Subcutaneous adipose tissue (tissue), 4 donors: ENCODE results near the gene CCT5. TPM values are rescaled to one million over a fixed set of nuclear protein-coding genes. Genes with fewer than 3 reads are reported as not detected.

Experiments
- total RNA-seq, 4 donors: library from RNA; depleted of rRNA; stranded (reverse); fragments of >200 nt; gene quantifications; one replicate each; pipeline ENCODE4 v1.1.0, GENCODE V29; 2016
- TF ChIP-seq, protein P1 (sequence below): fragments of 450-650 bp; IDR thresholded peaks from one replicate; pipeline ENCODE4 v1.5.1; 2016; ENCODE audit warnings: low read depth, mild to moderate bottlenecking, control low read depth, antibody characterized with exemption, moderate library complexity

Gene CCT5
- total RNA-seq, 4 donors from 2014 or later: 130 to 187 (median 153) TPM

DNA sequence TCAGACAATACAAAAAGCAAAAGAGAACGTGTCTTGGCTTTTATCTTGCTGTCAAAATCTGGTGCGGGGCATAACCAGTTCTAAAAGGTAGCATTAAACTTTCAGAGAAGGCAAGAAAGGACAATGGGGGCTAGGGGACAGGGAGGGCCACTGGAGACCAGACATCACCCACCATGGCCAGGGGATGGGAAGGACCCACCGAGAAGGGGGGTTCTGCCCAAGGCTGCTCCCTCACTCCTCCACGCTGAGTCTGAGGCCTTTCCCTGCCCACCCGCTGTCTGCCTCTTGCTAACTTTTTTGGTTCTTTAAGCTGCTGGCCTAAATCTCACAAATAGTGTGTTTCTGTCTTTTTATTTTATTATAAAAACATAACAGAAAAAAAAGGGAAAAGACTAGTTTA is 34.0 kb upstream of the CCT5 start:
- TF ChIP-seq, protein P1, sequence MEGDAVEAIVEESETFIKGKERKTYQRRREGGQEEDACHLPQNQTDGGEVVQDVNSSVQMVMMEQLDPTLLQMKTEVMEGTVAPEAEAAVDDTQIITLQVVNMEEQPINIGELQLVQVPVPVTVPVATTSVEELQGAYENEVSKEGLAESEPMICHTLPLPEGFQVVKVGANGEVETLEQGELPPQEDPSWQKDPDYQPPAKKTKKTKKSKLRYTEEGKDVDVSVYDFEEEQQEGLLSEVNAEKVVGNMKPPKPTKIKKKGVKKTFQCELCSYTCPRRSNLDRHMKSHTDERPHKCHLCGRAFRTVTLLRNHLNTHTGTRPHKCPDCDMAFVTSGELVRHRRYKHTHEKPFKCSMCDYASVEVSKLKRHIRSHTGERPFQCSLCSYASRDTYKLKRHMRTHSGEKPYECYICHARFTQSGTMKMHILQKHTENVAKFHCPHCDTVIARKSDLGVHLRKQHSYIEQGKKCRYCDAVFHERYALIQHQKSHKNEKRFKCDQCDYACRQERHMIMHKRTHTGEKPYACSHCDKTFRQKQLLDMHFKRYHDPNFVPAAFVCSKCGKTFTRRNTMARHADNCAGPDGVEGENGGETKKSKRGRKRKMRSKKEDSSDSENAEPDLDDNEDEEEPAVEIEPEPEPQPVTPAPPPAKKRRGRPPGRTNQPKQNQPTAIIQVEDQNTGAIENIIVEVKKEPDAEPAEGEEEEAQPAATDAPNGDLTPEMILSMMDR: no peak

DNA sequence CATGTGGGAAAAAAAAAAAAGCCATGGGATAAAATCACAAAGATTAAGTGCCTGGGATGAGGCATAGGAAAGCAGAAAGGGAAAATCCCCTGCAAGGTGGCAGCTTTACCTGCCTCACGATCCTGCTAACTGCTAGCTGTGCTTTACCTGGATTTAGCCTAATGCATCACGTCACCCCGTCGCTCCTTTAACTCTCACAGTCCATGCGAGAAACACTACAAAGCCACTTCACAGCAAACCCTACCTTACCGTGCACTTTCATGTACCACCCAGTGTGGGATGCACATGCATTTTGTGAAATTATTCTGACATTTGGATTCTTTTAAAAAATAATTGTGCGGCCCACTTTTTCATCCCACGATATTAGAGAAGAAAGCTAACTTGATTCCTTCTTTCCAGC is 31.4 kb upstream of the CCT5 start:
- TF ChIP-seq, protein P1: no peak

DNA sequence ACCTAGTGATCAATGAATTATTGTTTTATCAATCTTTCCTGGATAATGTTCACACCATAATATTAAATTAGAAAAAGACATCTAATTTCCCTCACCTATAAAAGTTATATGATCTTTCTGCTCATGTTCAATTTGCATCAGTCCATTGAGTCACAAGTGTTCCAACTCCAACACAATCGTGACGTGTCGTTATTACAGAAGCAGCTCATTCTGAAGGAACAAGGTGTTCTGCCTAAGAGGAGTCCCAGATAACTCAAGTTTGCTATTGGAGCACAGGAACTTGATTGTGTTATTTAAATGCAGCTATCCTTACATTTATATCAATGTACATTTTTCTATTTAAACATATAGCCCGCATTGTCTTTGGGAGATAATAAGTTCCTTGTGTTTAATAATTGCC is 31.0 kb upstream of the CCT5 start:
- TF ChIP-seq, protein P1: no peak

DNA sequence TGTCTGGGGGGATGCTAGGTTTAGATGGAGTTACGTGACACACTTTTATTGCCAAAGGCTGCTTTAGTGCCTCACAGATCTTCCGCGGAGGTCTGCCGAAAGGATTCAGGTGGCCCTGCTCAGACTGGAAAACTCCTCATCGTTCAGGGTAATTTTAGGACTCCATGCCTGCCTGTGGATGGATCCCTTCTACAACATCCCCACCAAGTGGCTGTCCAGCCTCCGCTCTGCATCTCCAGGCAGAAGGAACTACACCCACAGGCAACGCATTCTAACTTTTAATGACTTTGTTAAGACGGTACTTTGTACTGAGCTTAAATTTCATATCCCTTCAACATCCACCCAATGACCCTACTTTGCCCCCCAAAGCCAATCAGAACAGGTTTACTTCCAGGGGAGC is 29.8 kb upstream of the CCT5 start:
- TF ChIP-seq, protein P1: no peak

DNA sequence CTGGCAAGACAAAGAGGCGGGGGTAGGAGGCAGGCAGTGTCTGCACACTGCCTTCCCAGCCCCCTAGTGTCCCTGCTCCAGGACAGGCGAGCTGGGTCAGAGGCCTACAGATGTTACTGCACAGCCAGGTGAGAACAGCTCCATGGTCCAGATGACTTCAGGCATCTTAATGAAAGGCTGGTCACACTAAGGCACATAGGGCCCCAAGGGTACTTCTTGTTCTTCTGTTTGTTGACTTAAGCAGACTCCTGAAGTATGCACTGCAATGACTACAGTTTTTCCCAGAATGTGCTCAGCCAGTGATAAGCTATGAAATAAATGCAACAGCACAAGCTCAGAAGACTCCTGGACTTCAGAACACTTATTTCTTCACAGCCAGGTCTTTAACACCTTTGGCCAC is 27.8 kb upstream of the CCT5 start:
- TF ChIP-seq, protein P1: no peak

DNA sequence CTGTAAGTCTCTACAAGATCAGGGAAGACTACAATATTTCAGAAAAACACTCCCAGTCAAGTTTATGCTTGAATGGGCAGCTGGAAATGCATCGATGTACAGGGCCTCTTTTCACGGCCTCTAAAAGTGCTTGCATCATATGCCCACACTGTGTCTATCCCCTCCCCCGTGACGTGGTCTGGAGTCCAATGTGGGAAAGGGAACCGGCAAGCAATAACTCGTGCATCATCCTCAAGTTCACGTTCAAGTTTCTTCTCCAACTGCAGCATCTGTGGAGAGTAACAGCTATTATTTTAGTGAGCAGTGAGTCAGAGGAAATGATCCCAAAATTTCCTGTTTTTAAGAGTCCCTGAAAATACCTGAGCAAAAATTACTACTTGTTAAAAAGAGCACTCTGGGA is 22.7 kb upstream of the CCT5 start:
- TF ChIP-seq, protein P1: no peak

DNA sequence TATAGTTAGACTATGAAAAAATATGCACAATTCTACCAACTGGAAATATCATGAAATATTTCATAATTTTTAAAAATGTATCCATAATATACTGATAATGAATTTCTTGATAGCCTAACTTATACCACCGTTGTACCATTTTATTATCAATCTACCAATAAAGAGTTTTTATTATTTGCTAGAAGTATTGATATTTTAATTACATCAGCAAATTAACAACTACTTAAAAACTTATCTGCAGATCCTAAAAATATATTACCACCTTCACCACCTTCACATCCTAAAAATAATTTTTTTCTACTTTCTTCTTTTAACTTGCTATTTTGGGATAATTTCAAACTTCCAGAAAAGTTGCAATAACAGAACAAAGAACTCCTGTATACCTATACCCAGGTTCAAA is 21.8 kb upstream of the CCT5 start:
- TF ChIP-seq, protein P1: no peak
